ENCODE data around the gene UQCR11.

UQCR11 gene

DNA sequence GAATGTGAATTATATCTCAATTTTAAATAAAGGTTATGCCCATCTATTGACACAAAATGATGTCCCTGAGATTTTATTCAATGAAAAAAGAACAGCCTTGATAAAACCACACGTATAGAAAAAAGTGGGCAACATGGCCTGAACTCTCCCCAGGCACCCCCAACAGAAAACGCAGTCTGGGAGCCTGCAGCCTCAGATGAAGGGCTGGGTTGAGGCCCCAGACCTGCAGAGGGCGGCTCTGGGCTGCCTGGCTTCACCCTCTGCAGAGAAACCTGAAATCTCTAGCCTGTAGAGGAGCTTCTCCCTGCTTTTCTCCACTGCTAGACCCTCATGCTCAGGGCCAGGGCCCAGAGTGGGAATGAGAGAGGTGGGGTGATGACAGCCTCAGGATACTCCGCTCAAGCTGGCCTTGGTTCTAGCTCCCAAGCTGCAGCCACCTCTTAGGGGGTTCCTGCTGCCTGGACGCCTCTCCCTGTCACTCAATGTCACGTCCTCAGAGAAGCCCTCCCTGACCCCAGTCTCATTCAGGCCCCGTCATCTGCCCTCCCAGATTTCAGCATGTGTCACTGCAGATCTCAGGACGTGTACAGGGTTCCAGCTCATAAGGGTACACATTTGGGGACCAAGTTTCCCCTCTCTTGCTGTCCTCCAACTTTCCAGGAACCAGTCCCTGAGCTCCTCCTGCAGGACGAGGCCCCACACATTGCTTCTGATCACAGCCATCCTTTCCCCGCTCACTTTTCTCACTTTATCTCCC is 14.4 kb downstream of the UQCR11 start:
- DNase-seq (ENCODE audit: low read depth), result peak; percentile 25

- DNase-seq (ENCODE audit: low read depth), result no peak
Measured at GRCh38 chr19:1587872-1588271, 17.4 kb downstream of the UQCR11 start.

DNA sequence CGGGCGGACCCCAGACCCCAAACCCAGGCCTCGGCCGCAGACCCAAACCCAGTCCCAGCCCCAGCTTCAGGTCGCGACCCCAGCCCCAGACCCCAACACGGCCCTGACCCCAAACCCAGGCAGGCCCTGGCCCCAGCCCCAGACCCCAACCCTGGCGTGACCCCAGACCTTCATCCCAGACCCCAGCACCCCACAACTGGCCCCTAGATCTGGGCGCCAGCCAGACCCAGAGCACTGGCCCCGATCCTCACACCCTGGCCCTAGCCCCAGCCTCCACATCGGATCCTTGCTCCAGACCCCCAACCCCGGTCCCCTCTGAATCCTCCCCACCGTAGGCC is 20.1 kb downstream of the UQCR11 start:
- no peak for DNase-seq (ENCODE audit: low read depth)

GRCh38 chr19:1584500-1585242 is 20.6 kb downstream of the UQCR11 start:
- DNase-seq (ENCODE audit: low read depth), result no peak

- DNase-seq (ENCODE audit: low read depth), result no peak
Measured at GRCh38 chr19:1582201-1582600, 23.1 kb downstream of the UQCR11 start.

DNA sequence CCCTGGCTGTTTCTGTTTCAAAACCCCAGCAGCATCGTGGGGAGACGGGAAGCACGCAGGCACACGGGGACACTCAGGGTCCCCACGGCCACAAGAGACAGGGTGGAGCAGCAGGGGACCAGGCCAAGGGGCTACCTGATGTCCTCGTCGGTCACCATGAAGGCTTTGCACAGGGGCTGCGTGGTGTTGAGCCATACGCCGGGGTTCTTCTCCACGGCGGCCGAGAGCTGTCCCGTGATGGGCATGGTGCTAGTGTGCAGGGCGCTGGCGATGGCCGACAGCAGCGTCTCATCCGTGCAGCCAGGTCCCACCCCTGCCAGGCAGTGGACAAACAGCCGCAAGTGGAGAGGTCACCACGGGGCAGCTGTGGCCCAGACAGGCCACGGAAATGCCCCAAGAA is 24.3 kb downstream of the UQCR11 start:
- DNase-seq (ENCODE audit: low read depth), result no peak

DNA sequence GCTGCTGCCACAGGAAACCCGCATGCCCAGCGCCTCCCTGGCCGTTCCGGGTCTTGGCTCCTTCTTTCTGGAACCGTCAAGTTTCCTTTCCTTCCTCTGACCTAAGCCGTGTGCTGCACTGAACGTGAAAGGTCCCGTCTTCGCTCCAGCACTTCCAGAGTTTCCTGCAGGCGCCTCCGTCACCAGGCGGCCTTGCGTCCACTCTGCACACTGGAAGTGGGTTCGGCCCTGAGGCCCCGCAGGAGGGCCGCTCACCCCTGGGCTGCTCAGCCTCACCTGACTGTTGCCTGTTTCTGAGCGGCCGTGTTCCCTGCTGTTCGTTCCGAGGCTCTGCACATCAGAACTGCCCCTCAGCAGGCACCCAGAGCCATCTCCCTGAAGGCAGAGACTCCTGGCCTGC is 24.9 kb downstream of the UQCR11 start:
- DNase-seq (ENCODE audit: low read depth), result no peak

DNA sequence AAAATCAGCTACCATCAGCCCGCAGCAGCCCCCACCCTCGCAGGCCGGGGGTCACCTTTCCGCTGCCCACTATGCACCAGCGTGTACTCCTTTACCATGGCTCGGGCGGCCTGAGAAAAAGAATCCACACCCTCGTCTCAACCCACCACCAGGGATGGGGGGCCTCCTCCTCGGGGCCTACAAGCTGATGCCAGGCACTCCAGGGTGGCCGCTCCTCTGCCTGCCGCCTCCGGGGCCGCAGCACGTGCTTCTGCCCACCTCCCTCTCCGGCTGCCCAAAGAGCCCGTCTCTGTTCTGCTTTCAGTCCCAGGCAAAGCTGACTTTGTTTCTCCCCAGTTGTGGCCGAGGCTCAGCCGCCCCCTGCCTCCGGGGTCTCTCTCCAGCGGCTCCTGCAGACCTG is 26.0 kb downstream of the UQCR11 start:
- no peak for DNase-seq (ENCODE audit: low read depth)

- DNase-seq (ENCODE audit: low read depth), result no peak
Measured at GRCh38 chr19:1577929-1578618, 27.2 kb downstream of the UQCR11 start.

GRCh38 chr19:1577090-1577928 is 28.0 kb downstream of the UQCR11 start:
- DNase-seq (ENCODE audit: low read depth), result no peak

DNA sequence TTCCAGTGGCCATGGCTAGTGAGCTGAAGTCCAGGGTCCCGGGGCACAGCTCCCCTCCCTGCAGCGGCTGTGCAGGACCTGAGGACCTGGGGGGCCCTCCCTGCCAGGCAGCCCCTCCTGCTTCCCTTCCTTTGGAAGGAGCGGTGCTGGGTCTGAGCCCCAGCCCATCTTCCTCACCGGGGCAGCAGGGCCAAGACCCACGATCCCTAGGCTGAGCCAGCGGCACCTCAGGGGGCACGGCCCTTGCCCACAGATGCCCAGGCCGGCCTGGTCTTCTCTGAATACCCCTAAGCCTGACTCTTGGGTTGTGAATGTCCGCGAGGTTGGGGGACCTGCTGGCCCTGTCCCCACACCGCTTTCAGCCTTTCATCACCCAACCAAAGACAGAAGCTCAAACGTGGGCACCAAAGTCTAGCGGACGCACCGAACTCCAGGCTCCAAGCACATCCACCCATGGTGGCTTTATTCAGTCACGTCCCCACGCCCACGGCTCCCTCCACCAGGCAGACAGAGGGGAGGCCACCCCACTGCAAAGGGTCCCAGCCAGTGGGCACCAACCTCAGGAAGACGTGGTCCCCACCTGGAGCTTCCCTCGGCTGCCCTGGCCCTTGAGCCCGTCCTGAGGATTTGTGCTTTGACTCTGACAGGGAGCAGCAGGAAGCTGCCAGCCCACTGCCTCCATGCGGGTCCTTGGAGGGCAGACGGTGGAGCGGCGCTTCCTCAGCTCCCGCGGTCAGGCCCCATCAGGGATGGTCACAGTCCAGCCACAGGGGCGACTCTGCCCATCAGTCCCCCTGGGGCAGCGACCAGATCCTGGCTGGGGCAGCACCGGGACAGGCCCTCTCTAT is 28.8 kb downstream of the UQCR11 start:
- DNase-seq (ENCODE audit: low read depth), result no peak

GRCh38 chr19:1575323-1576241 is 29.7 kb downstream of the UQCR11 start:
- DNase-seq (ENCODE audit: low read depth), result no peak

- no peak for DNase-seq (ENCODE audit: low read depth)
Measured at GRCh38 chr19:1574354-1575136, 30.7 kb downstream of the UQCR11 start.

DNA sequence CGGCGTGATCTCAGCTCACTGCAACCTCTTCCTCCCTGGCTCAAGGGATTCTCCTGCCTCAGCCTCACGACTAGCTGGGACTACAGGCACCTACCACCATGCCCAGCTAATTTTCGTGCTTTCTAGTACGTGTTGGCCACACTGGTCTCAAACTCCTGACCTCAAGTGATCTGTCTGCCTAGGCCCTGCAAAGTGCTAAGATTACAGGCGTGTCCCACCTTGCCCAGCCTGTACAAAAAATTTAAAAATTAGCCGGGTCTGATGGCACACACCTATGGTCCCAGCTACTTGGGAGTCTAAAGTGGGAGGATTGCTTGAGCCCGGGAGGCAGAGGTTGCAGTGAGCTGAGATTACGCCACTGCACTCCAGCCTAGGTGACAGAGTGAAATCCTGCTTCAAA is 32.5 kb downstream of the UQCR11 start:
- DNase-seq (ENCODE audit: low read depth), result no peak

- no peak for DNase-seq (ENCODE audit: low read depth)
Measured at GRCh38 chr19:1571358-1571757, 33.9 kb downstream of the UQCR11 start.

- no peak for DNase-seq (ENCODE audit: low read depth)
Measured at GRCh38 chr19:1570836-1571235, 34.4 kb downstream of the UQCR11 start.

DNA sequence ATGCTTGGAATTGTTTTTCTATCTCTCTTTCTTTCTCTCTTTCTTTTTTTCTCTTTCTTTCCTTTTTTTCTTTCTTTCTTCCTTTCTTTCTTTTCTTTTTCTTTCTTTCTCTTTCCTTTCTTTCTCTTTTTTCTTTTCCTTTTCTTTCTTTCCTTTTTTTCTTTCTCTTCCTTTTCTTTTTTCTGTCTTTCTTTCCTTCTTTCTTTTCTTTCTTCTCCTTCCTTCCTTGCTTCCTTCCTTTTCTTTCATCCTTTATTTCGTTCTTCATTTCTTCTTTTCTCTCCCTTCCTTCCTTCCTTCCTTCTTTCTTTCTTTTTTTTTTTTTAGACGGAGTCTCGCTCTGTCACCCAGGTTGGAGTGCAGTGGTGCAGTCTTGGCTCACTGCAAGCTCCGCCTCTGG is 35.3 kb downstream of the UQCR11 start:
- no peak for DNase-seq (ENCODE audit: low read depth)

GRCh38 chr19:1568320-1569019 is 36.8 kb downstream of the UQCR11 start, which contains the start of gene MEX3D:
TSS of gene MEX3D (minus strand) at chr19:1568325. CDS start at chr19:1568058, 267 bp downstream.
- peak; percentile 71 for DNase-seq (ENCODE audit: low read depth)

DNA sequence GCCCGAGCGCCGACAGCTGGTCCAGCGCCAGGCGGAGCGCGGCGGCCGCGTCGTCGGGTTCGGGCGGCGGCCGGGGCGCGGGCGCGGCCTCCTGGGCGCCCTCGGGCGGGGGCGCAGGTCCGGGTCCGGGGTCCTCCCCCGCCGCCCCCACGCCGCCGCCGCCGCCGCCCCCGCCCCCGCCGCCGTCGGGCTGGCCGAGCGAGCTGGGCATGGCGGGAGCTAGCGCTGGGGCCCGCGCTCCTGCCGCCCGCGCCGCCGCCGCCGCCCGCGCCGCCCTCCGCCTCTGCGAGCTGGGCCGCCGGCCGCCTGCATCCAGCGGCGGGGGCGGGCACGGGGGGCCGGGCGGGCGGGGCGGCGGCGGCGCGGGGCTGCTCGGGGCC is 37.4 kb downstream of the UQCR11 start:
- DNase-seq (ENCODE audit: low read depth), result no peak
